ENCODE results near the gene TXK. TPM values are rescaled to one million over a fixed set of nuclear protein-coding genes. Genes with fewer than 3 reads are reported as not detected.

Gene TXK
- total RNA-seq, 3 donors from 2014 or later (not counting 1 experiment from before 2014, with no cell fraction given): 197 to 338 (median 225) TPM

DNA sequence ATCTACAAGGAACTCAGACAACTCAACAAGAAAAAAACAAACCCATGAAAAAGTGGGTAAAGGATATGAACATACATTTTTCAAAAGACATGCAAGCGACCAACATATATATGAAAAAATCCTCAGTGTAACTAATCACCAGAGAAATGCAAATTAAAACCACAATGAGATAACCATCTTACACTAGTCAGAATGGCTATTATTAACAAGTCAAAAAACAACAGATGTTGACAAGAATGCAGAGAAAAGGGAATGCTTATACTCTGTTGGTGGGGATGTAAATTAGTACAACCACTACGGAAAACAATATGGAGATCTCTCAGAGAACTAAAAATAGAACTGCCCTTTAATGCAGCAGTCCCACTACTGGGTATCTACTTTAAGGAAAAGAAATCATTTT lies 105.4 kb downstream of the TXK start:
- intact Hi-C loops (cut with micrococcal nuclease): no loop called here
- H3K4me1 Mint-ChIP-seq: peaks cover 8 to 11% of the 10 kb centered on the region in 2 donors
- H3K4me3 ChIP-seq (ENCODE audit: low read length): no peak overlapping the region

DNA sequence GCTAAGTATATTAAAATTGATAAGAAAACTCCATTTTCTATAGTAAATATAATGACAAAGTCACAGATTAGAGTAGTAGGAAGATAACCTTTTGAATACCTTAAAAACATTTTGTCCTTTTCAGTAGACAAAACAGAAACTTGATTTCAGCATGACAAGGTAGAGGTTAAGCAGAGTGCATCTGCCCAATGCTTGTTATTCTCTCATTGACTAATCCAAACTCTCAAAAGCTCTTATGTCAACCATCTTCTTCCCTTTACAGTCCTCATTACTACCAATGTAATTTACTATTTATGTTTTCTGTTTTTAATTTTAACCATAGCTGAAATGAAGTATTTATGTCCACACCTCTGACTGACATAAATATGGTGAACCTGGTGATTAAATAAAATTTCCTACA lies 106.4 kb downstream of the TXK start:
- Mint-ChIP-seq H3K36me3 (no peaks in the 10 kb centered on the region), H3K4me3 (no peak overlapping the region), H3K4me1 (peaks cover 6 to 9% of the 10 kb centered on the region in 2 donors), H3K9me3 (no peaks in the 10 kb centered on the region), H3K27ac (no peak overlapping the region), H3K27me3 (ENCODE audit: low read depth in 2 of 2) (peaks cover 11 to 15% of the 10 kb centered on the region in 2 donors)
- Histone ChIP-seq H3K9me3 (ENCODE audit: control insufficient read depth, insufficient read depth, low read length) (no peaks in the 10 kb centered on the region), H3K27ac (ENCODE audit: low read length) (no peak overlapping the region), H3K36me3 (ENCODE audit: control insufficient read depth, insufficient read depth, low read length) (no peaks in the 10 kb centered on the region), H3K4me3 (ENCODE audit: low read length) (no peak overlapping the region), H3K27me3 (ENCODE audit: control insufficient read depth, insufficient read depth, low read length) (no peaks in the 10 kb centered on the region), H3K4me1 (ENCODE audit: control insufficient read depth, insufficient read depth, low read length) (no peaks in the 10 kb centered on the region)
- intact Hi-C loops (cut with micrococcal nuclease): no loop called here
- DNase-seq: no peak
- ATAC-seq: no peak
- TF ChIP-seq, protein P1, sequence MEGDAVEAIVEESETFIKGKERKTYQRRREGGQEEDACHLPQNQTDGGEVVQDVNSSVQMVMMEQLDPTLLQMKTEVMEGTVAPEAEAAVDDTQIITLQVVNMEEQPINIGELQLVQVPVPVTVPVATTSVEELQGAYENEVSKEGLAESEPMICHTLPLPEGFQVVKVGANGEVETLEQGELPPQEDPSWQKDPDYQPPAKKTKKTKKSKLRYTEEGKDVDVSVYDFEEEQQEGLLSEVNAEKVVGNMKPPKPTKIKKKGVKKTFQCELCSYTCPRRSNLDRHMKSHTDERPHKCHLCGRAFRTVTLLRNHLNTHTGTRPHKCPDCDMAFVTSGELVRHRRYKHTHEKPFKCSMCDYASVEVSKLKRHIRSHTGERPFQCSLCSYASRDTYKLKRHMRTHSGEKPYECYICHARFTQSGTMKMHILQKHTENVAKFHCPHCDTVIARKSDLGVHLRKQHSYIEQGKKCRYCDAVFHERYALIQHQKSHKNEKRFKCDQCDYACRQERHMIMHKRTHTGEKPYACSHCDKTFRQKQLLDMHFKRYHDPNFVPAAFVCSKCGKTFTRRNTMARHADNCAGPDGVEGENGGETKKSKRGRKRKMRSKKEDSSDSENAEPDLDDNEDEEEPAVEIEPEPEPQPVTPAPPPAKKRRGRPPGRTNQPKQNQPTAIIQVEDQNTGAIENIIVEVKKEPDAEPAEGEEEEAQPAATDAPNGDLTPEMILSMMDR (IDR thresholded peaks at IDR 0.05): no peak

More for the DNA sequence above, 105.4 kb downstream of the TXK start:
- H3K36me3 Mint-ChIP-seq: no peaks in the 10 kb centered on the region
- ATAC-seq (no peak), DNase-seq (no peak)
- 56% methylated on average over 2 of the region's 2 CpGs for whole genome bisulfite sequencing (ENCODE audit: insufficient coverage)
- no peaks in the 10 kb centered on the region for H3K9me3 Mint-ChIP-seq
- no peaks in the 10 kb centered on the region for H3K4me1 ChIP-seq (ENCODE audit: control insufficient read depth, insufficient read depth, low read length)
- no peaks in the 10 kb centered on the region for H3K27me3 ChIP-seq (ENCODE audit: control insufficient read depth, insufficient read depth, low read length)
- no peaks in the 10 kb centered on the region for H3K9me3 ChIP-seq (ENCODE audit: control insufficient read depth, insufficient read depth, low read length)
- no peak overlapping the region for H3K27ac ChIP-seq (ENCODE audit: low read length)
- peaks cover 11 to 16% of the 10 kb centered on the region in 2 donors for H3K27me3 Mint-ChIP-seq (ENCODE audit: low read depth in 2 of 2)
- no peak overlapping the region for H3K4me3 Mint-ChIP-seq
- TF ChIP-seq, protein P1 (IDR thresholded peaks at IDR 0.05): no peak
- no peak overlapping the region for H3K27ac Mint-ChIP-seq
- H3K36me3 ChIP-seq (ENCODE audit: control insufficient read depth, insufficient read depth, low read length): no peaks in the 10 kb centered on the region

DNA sequence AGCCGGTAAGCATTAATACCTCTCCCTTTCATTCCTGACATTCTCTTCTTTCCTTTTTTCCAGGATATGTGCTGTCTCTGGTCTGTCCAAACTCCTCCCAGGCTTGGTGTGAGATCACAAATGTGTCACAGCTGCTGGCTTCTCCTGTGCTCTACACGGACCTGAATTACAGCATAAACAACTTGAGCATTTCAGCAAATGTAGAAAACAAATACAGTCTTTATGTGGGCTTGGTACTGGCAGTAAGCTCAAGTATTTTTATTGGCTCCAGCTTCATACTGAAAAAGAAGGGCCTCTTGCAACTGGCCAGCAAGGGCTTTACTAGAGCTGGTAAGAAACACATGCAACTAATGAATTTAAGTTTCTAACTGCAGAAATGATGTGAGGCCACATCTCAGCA lies 109.0 kb downstream of the TXK start:
- no peak for DNase-seq
- H3K4me1 Mint-ChIP-seq: peaks cover 6 to 9% of the 10 kb centered on the region in 2 donors
- ATAC-seq: no peak
- Histone ChIP-seq H3K27me3 (ENCODE audit: control insufficient read depth, insufficient read depth, low read length) (no peaks in the 10 kb centered on the region), H3K27ac (ENCODE audit: low read length) (no peak overlapping the region), H3K36me3 (ENCODE audit: control insufficient read depth, insufficient read depth, low read length) (no peaks in the 10 kb centered on the region), H3K4me3 (ENCODE audit: low read length) (no peak overlapping the region), H3K4me1 (ENCODE audit: control insufficient read depth, insufficient read depth, low read length) (no peaks in the 10 kb centered on the region), H3K9me3 (ENCODE audit: control insufficient read depth, insufficient read depth, low read length) (no peaks in the 10 kb centered on the region)
- H3K4me3 Mint-ChIP-seq: no peak overlapping the region
- 86% methylated on average over 2 of the region's 2 CpGs for WGBS (ENCODE audit: insufficient coverage)
- H3K9me3 Mint-ChIP-seq: no peaks in the 10 kb centered on the region
- TF ChIP-seq, protein P1 (IDR thresholded peaks at IDR 0.05): no peak
- H3K36me3 Mint-ChIP-seq: no peaks in the 10 kb centered on the region
- intact Hi-C loops (cut with micrococcal nuclease): no loop called here
- H3K27ac Mint-ChIP-seq: no peak overlapping the region
- peaks cover 17 to 18% of the 10 kb centered on the region in 2 donors for H3K27me3 Mint-ChIP-seq (ENCODE audit: low read depth in 2 of 2)

DNA sequence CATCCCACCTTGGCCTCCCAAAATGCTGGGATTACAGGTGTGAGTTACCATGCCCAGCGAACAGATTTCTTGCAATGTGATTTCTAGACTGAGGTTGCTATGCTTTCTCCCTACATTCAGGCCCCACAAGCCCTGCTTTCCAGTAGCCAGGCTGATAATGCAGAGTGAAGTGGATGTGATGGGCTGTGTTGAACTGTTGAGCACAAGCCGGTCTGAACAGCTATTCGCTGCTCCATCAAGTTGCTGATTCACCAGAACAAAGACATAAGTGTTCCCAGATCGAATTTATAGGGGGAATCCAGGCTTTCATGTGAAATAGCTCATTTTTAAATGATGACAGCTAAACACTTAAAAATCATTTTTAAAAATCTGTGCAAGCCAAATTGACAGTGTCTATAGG lies 109.5 kb downstream of the TXK start:
- Mint-ChIP-seq H3K36me3 (no peaks in the 10 kb centered on the region), H3K9me3 (no peaks in the 10 kb centered on the region), H3K27ac (no peak overlapping the region), H3K4me3 (no peak overlapping the region), H3K4me1 (peaks cover 6 to 9% of the 10 kb centered on the region in 2 donors), H3K27me3 (ENCODE audit: low read depth in 2 of 2) (peaks cover 17 to 18% of the 10 kb centered on the region in 2 donors)
- no peaks in the 10 kb centered on the region for H3K36me3 ChIP-seq (ENCODE audit: control insufficient read depth, insufficient read depth, low read length)
- ATAC-seq (no peak), DNase-seq (no peak)
- H3K27ac ChIP-seq (ENCODE audit: low read length): no peak overlapping the region
- no peaks in the 10 kb centered on the region for H3K27me3 ChIP-seq (ENCODE audit: control insufficient read depth, insufficient read depth, low read length)
- 93% methylated on average over 3 of the region's 4 CpGs for WGBS (ENCODE audit: insufficient coverage)
- no peaks in the 10 kb centered on the region for H3K4me1 ChIP-seq (ENCODE audit: control insufficient read depth, insufficient read depth, low read length)
- no peaks in the 10 kb centered on the region for H3K9me3 ChIP-seq (ENCODE audit: control insufficient read depth, insufficient read depth, low read length)
- no peak overlapping the region for H3K4me3 ChIP-seq (ENCODE audit: low read length)
- TF ChIP-seq, protein P1 (IDR thresholded peaks at IDR 0.05): no peak
- intact Hi-C loops (cut with micrococcal nuclease): no loop called here
